Naive thymus-derived CD8-positive, alpha-beta T cell (primary cell): ENCODE results near the gene SH3BGRL2. TPM values are rescaled to one million over a fixed set of nuclear protein-coding genes. Genes with fewer than 3 reads are reported as not detected.
"Not testable (repeated sequence)": the region's sequence is repeated elsewhere in the genome, so short reads cannot be mapped to it uniquely, and the experiment has no call there.

Experiments
- ATAC-seq, 2 donors: fragments of 150-1000 bp; cut with Tn5 transposase in 1 of 2; sonication (Bioruptor Pico), chemical (Tn5 transposase) in 1 of 2; 1 replicate in 1 of 2; 2 replicates in 1 of 2; pipeline ENCODE4 v1.10.0; 2021; ENCODE audit warnings: mild to moderate bottlenecking in 2 of 2, moderate library complexity in 2 of 2
- POLR2A ChIA-PET: fragments of 350-600 bp; sonication (Branson Sonifier 250); formaldehyde crosslinking; loops from one replicate; lab custom pipeline; 2021; ENCODE audit warnings: antibody characterized with exemption; lab: Charles Lee
- DNase-seq, 10 donors: peaks; one replicate each; pipeline versions ENCODE4 v3.0.0 to v3.0.0-alpha.2; 2020 to 2022
- H3K27ac Mint-ChIP-seq, 10 donors: one replicate each; pipeline ENCODE4 v1.8.0; 2020 to 2022; ENCODE audit warnings: mild to moderate bottlenecking in 10 of 10, mixed read lengths in 10 of 10, moderate library complexity in 4 of 10, inconsistent platforms in 1 of 10
- H3K27me3 Mint-ChIP-seq, 5 donors: one replicate each; pipeline ENCODE4 v1.8.0; 2021 to 2022; ENCODE audit warnings: mixed read lengths in 5 of 5
- H3K36me3 Mint-ChIP-seq, 3 donors: one replicate each; pipeline ENCODE4 v1.8.0; 2020 to 2022; ENCODE audit warnings: mixed read lengths in 3 of 3, mild to moderate bottlenecking in 2 of 3, inconsistent platforms in 1 of 3
- H3K4me1 Mint-ChIP-seq, 4 donors: one replicate each; pipeline ENCODE4 v1.8.0; 2021 to 2022; ENCODE audit warnings: mixed read lengths in 4 of 4
- H3K4me3 Mint-ChIP-seq, 10 donors: one replicate each; pipeline ENCODE4 v1.8.0; 2020 to 2022; ENCODE audit warnings: mild to moderate bottlenecking in 10 of 10, mixed read lengths in 10 of 10, moderate library complexity in 6 of 10, inconsistent platforms in 1 of 10
- H3K9me3 Mint-ChIP-seq, 9 donors: one replicate each; pipeline ENCODE4 v1.8.0; 2020 to 2022; ENCODE audit warnings: mixed read lengths in 9 of 9, mild to moderate bottlenecking in 3 of 9, inconsistent platforms in 1 of 9, moderate library complexity in 1 of 9
- polyA plus RNA-seq, 3 donors: library from polyadenylated mRNA; unstranded; fragments of 300-500 nt; fragmentation: Illumina TruSeq; gene quantifications; one replicate each; pipeline ENCODE4 v1.2.3, GENCODE V29; 2021
- total RNA-seq, 8 experiments: library from RNA in 2 of 8; stranded (reverse) in 2 of 8; gene quantifications; one replicate each; pipeline ENCODE4 v1.2.3 and lab custom pipeline; 2021 to 2026

SH3BGRL2 gene
- total and polyA plus RNA-seq, 5 experiments from 2014 or later: 1.3 to 23.4 (median 3.7) TPM

DNA sequence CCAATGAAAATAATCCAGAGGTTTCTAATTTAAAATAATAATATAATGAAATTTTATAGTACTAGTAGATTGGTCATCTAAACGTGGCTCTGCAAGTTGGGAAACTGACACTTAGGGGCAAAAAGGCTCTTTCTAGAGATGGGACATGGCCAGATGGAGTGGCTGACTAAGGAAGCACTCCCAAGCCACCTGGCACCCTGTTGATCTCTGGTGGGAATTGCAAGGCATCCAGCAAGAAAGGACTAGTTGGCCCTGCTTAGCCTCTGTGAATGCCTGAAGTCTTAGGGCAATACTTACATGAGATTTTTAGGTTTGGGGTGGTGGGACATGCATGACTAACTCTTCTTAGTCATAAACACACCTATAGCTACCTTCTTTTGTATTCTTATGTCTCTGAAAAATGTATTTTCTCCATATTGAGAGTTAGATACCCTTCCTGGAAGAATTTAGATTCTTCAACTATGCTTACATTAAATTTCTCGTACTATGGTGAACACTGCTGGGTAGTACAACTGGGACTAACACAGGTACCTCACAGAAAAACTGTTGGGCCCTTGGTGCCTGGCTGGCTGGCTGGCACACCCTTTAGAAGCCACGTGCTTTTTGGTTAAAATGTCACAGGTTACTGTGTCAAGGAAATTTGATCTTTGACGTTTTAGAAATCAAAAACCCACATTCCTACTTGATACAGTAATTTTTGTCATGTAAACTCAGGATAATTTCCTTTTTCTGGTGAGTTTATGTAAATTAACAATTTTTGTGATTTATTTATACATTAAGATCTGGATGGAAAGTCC is 25.0 kb upstream of the SH3BGRL2 start:
- Mint-ChIP-seq H3K27me3 (peaks cover 0 to 14% (median 4%) of the 10 kb centered on the region in 5 donors), H3K4me1 (peaks cover 0 to 1% (median 0%) of the 10 kb centered on the region in 4 donors), H3K4me3 (no peak overlapping the region), H3K36me3 (no peaks in the 10 kb centered on the region), H3K27ac (no peak overlapping the region), H3K9me3 (peaks cover 0 to 3% (median 0%) of the 10 kb centered on the region in 9 donors)
- no peak for ATAC-seq
- POLR2A ChIA-PET: no interaction called here
- no peak for DNase-seq

DNA sequence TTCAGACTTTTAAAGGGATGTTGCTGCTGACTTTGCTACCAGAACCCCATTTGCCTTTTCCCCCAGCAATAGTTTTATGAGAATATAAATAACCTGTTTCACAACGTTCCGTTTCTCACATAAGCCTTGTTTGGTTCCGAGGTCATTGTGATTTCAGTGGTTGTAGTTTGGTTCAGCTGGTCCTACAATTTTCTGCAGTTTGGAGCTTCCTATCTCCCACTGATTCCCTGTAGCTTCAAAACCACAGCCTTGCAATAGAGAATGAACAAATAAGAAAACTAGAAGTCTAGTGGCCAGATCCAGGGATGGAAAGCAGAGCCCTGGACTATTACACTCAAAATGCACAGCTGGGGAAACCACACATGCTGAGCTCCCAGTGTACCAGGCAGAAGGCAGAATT is 24.1 kb upstream of the SH3BGRL2 start:
- Mint-ChIP-seq H3K9me3 (peaks cover 0 to 3% (median 0%) of the 10 kb centered on the region in 9 donors), H3K27me3 (peaks cover 0 to 14% (median 4%) of the 10 kb centered on the region in 5 donors), H3K36me3 (no peaks in the 10 kb centered on the region), H3K4me1 (peaks cover 0 to 1% (median 0%) of the 10 kb centered on the region in 4 donors), H3K27ac (no peak overlapping the region), H3K4me3 (no peak overlapping the region)
- DNase-seq: no peak
- no peak for ATAC-seq
- POLR2A ChIA-PET: no interaction called here

DNA sequence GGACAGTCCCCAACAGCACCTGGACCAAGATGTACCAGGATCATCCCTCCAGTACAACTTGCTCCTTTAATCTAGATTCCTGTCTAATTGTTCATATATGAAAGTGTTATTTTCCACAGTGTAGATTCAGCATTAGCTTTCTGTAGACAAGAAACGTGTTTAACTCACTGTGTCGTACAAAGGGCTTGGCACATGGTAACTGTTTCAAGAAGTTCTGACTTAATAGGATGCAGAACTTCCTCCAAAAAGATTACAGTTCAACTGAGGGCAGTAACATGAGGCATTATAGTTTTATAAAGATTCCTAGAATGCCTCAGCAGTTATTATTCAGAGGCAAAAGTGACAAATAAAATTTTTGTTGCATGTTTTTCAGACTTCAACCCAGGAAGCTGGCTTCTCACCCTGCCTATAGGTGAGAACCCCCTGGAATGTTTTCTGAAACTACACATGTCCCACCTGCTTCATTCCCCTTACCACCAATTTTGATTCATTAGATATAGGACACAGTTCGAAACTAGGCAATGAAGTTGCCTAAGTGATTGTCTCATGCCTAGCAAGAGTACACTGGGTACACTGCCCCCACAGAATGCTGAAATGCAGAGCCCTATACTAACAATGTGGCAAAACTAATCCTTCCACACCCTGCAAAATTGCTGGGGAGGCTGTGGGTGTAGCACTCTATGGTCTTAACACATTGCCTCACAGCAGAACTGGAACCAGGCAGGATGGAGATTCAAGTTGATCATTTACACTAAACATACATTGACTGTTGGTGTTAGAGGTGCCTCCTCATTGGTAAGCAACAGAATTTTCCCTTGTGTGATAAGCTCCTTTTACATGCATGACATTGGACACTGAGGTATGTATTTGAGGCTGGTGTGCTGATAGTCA is 22.6 kb upstream of the SH3BGRL2 start:
- POLR2A ChIA-PET: no interaction called here
- Mint-ChIP-seq H3K27ac (no peak overlapping the region), H3K9me3 (peaks cover 0 to 3% (median 0%) of the 10 kb centered on the region in 9 donors), H3K27me3 (peaks cover 0 to 14% (median 4%) of the 10 kb centered on the region in 5 donors), H3K36me3 (no peaks in the 10 kb centered on the region), H3K4me3 (no peak overlapping the region), H3K4me1 (peaks cover 0 to 1% (median 0%) of the 10 kb centered on the region in 4 donors)
- ATAC-seq: no peak
- no peak for DNase-seq

DNA sequence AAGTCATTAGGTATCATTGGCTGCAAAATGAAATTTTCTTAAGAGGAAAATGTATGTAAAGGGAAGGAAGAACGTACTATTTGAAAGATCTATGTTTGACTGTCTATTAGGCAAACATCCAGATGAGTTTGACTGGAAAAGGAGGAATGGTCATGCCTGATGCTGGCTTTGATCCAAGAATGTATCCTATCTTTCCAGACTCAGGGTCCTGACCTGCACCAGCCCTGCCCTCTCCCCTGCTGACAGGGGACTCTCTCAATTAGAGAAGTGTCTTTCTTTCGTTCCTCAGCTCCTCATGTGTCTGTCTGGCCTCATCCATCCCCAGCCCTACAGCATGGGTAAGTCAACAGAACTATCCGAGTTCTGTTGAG is 21.9 kb upstream of the SH3BGRL2 start:
- no peak overlapping the region for H3K4me3 Mint-ChIP-seq
- H3K27me3 Mint-ChIP-seq: peaks cover 0 to 14% (median 4%) of the 10 kb centered on the region in 5 donors
- peaks cover 0 to 1% (median 0%) of the 10 kb centered on the region in 4 donors for H3K4me1 Mint-ChIP-seq
- no peak overlapping the region for H3K27ac Mint-ChIP-seq
- H3K9me3 Mint-ChIP-seq: peaks cover 0 to 3% (median 0%) of the 10 kb centered on the region in 9 donors
- ATAC-seq: no peak
- no peaks in the 10 kb centered on the region for H3K36me3 Mint-ChIP-seq
- DNase-seq: no peak
- POLR2A ChIA-PET: no interaction called here

DNA sequence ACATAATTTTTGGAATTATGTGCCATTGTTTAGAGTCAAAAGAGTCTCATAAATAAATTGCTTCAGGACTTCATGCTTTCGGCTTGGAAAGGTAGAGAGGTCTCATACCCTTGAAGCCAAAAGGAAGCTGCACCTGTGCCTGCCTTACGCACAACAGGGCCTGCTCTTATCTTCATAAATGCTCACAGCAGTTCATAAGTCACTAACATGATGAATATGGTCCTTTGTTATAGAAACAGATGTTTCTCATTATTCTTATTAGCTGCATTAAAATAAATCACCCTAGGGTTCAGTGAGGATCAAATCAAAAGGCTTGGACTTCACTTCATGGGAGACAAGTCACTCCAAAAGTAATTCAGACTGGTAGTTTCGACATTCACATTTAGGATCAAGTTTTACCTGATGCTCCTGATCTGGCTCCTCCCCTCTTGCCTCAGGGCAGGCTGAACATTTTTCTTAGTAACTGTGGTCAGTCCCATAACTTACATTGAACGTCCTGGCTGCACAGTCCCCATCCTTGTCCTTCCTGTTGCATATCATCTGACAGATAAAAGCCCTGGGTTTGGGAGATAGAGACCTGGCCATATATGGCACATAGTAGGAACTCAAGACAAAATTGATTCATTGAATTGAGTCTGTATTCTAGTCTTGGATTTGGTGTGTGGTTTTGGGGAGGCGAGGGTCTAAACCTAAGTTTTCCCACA is 20.7 kb upstream of the SH3BGRL2 start:
- no peak for DNase-seq
- no peak overlapping the region for H3K4me3 Mint-ChIP-seq
- H3K4me1 Mint-ChIP-seq: no peaks in the 10 kb centered on the region
- no peaks in the 10 kb centered on the region for H3K9me3 Mint-ChIP-seq
- no peaks in the 10 kb centered on the region for H3K36me3 Mint-ChIP-seq
- peaks cover 0 to 14% (median 4%) of the 10 kb centered on the region in 5 donors for H3K27me3 Mint-ChIP-seq
- no peak for ATAC-seq
- no peak overlapping the region for H3K27ac Mint-ChIP-seq
- POLR2A ChIA-PET: interaction anchor here (0.9 kb wide), 1 partner anchor 316 kb away, joined by 4 read pairs; no protein-coding TSS in a partner anchor

DNA sequence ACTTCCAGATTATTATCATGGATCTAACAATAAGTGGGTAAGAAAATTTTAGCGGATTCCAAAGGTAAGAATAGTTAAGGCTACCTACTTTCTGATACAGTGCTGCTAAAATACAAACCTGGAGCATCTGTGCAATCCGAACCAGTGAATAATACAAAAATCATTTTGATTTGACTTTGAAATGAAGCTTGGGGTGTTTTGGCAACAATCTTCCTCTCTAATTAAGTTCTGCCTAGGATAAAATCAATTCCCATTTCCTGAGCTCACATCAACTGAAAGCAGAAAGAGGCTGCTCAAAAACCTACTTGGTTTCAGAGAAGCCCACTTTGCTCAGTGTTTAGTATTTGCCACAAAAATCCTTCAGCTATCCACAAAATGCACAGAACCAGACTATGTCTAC is 18.7 kb upstream of the SH3BGRL2 start:
- no peaks in the 10 kb centered on the region for H3K4me1 Mint-ChIP-seq
- POLR2A ChIA-PET: no interaction called here
- peaks cover 0 to 7% (median 3%) of the 10 kb centered on the region in 5 donors for H3K27me3 Mint-ChIP-seq
- H3K36me3 Mint-ChIP-seq: no peaks in the 10 kb centered on the region
- H3K9me3 Mint-ChIP-seq: no peaks in the 10 kb centered on the region
- DNase-seq (no peak), ATAC-seq (no peak)
- H3K27ac Mint-ChIP-seq: no peak overlapping the region
- H3K4me3 Mint-ChIP-seq: no peak overlapping the region

DNA sequence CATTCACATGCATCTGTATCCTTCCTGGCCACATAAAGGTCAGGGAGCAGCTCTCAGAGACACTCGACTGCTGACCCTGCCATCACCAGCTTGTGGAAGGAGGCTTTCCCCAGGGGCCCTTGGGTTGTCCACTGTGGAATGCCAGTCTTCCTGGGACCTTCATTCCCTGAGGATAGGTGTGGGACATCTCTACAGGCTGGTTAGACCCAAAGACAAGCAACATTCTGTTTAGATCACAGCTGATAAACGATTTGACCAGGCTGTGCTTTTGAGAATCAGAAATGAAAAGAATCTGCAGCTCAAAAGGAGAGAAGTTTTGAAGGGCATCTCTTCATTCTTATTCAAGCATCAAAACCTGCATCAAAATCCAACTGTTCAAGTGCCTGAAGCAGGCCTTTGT is 18.2 kb upstream of the SH3BGRL2 start:
- Mint-ChIP-seq H3K9me3 (no peaks in the 10 kb centered on the region), H3K4me3 (no peak overlapping the region), H3K36me3 (no peaks in the 10 kb centered on the region), H3K27ac (no peak overlapping the region), H3K4me1 (no peaks in the 10 kb centered on the region), H3K27me3 (peaks cover 0 to 3% (median 3%) of the 10 kb centered on the region in 5 donors)
- DNase-seq (no peak), ATAC-seq (no peak)
- POLR2A ChIA-PET: no interaction called here

DNA sequence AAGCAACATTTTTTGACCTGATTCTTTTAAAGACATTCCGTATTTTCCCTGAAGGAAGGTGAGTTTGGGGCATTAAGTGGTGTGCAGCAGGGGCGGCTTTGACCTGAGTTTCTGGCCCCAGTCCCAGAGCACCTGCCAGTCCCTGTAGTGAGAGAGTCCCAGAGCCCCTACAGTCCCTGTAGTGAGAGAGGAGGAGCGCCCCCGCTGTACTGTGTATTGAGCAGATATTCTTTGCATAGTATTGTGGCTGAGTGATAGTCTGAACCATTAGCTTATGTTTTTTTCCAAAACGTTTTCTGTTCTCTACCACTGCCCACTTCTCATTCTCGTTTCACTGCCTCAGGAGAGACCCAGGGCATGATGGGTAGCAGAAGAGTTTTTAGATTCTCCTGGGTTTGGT is 17.2 kb upstream of the SH3BGRL2 start:
- POLR2A ChIA-PET: no interaction called here
- Mint-ChIP-seq H3K27me3 (peaks cover 0 to 4% (median 3%) of the 10 kb centered on the region in 5 donors), H3K36me3 (no peaks in the 10 kb centered on the region), H3K27ac (peak overlapping the region in 1 of 10 donors; percentile 67), H3K4me1 (no peaks in the 10 kb centered on the region), H3K4me3 (no peak overlapping the region), H3K9me3 (no peaks in the 10 kb centered on the region)
- ATAC-seq: no peak
- DNase-seq: no peak

DNA sequence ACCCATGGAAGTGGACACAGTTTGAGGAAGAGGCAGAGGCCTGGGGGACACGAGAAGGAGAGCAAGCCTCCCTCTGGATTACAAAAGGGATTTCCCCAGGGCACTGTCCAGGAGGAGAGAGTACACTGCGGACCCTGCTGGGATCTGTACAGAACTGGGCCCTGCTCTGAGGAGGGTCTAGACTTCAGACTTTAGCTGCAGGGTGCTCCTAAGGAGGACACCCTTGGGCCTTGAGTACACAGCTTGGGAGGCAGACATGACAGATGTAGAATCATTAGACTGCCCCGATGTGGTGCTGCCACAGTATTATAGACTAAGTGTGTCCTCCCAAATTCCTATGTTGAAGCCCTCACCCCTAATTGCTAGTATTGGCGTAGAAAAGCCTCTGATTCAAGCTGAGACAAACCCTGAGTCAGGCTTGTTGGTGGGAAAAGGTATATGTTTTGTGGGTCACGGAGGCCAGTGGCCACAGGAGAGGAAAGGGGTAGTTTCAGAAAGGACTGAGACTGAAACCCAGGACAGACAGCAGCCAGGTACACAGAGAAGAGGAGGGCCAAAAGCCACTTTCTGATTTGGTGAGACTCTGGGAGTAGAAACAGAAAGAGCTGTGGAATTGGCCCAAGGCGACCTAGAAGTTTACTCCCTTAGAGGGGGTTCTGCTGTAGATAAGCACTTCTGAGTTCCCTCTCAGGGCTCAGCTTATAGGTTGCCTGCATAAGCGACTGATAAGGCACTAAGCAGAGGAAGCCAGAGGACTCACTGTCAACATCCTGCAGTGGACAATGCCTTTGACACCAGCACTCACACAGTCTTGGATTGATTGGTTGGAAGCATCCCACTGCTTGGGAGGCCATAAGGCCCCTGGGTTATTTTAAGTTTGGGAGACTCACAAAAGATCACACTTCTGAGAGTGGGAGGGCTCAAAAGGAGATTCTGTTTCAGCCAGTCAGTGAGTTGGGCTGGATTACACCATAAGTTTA is 16.5 kb upstream of the SH3BGRL2 start:
- ATAC-seq (no peak), DNase-seq (no peak)
- peaks cover 2 to 11% (median 3%) of the 10 kb centered on the region in 5 donors for H3K27me3 Mint-ChIP-seq
- H3K9me3 Mint-ChIP-seq: no peaks in the 10 kb centered on the region
- POLR2A ChIA-PET: no interaction called here
- no peaks in the 10 kb centered on the region for H3K36me3 Mint-ChIP-seq
- no peak overlapping the region for H3K4me3 Mint-ChIP-seq
- peak overlapping the region in 1 of 10 donors; percentile 67 for H3K27ac Mint-ChIP-seq
- no peaks in the 10 kb centered on the region for H3K4me1 Mint-ChIP-seq

DNA sequence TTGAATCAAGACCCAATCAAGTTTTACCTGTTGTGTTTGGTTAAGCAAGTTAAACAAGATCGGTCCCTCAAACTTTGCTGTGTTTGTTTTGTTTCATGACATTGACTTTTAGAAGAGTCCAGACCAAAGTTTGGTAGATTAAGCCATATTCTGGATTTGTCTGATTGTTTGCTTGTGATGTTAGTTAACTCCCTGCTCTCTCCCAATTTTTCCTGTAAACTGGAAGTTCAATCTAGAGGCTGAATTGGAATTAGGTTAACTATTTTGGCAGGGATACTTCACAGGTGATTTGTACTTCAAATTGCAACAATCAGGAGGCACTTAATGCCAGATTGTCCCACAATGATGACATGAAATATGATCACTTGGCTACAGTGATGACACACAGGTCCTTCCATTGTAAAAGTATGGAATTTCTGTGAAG is 13.6 kb upstream of the SH3BGRL2 start:
- Mint-ChIP-seq H3K9me3 (no peaks in the 10 kb centered on the region), H3K27ac (no peak overlapping the region), H3K4me1 (no peaks in the 10 kb centered on the region), H3K4me3 (no peak overlapping the region), H3K36me3 (no peaks in the 10 kb centered on the region), H3K27me3 (peaks cover 3 to 20% (median 5%) of the 10 kb centered on the region in 5 donors)
- POLR2A ChIA-PET: no interaction called here
- ATAC-seq (no peak), DNase-seq (no peak)

DNA sequence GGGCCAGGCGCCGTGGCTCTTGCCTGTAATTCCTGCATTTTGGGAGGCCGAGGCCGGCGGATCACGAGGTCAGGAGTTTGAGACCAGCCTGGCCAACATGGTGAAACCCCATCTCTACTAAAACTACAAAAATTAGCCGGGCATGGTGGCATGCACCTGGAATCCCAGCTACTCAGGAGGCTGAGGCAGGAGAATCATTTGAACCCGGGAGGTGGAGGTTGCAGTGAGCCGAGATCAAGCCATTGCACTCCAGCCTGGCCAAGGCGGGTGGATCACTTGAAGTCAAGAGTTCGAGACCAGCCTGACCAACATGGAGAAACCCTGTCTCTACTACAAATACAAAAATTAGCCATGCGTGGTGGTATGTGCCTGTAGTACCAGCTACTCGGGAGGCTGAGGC is 12.7 kb upstream of the SH3BGRL2 start:
- H3K4me3 Mint-ChIP-seq, H3K27ac Mint-ChIP-seq, POLR2A ChIA-PET, DNase-seq, H3K9me3 Mint-ChIP-seq, ATAC-seq, H3K36me3 Mint-ChIP-seq, H3K4me1 Mint-ChIP-seq: not testable (repeated sequence)
- H3K27me3 Mint-ChIP-seq: peaks cover 3 to 20% (median 5%) of the 10 kb centered on the region in 5 donors
